ENCODE data around the gene ADAMTS3. TPM values are rescaled to one million over a fixed set of nuclear protein-coding genes. Genes with fewer than 3 reads are reported as not detected.

Gene ADAMTS3
- total and polyA plus RNA-seq, 9 of the 15 experiments (the other 6 are each of a cell fraction or from before 2014, with no cell fraction given): 4.0 to 18.0 (median 12.1) TPM

- Histone ChIP-seq H3K4me1 (replicated peaks in 1 of 2; ENCODE audit: control insufficient read depth in 2 of 2, insufficient read depth in 2 of 2, low read length in 2 of 2) (no peaks in the 10 kb centered on the region), H3K4me2 (ENCODE audit: insufficient read depth, low read length) (no peak overlapping the region), H3K36me3 (ENCODE audit: control insufficient read depth, insufficient read depth, low read length) (peaks cover 59% of the 10 kb centered on the region), H2AFZ (ENCODE audit: low read depth, low read length) (no peak overlapping the region), H3K27ac (ENCODE audit: extremely low read depth, low read depth, low read length) (no peak overlapping the region), H3K79me2 (ENCODE audit: control insufficient read depth, insufficient read depth, low read length) (no peaks in the 10 kb centered on the region), H3K9ac (ENCODE audit: insufficient read depth in 1 of 2, low read depth in 2 of 2, low read length in 2 of 2) (no peak overlapping the region), H3K4me3 (no peak overlapping the region), H3K27me3 (ENCODE audit: control insufficient read depth in 2 of 2, insufficient read depth in 2 of 2, low read length in 2 of 2) (no peaks in the 10 kb centered on the region), H3K9me3 (replicated peaks; ENCODE audit: control insufficient read depth, insufficient read depth, low read depth, low read length) (no peaks in the 10 kb centered on the region), H4K20me1 (replicated peaks; ENCODE audit: control insufficient read depth, insufficient read depth, low read length) (no peaks in the 10 kb centered on the region), H3K9me1 (ENCODE audit: control insufficient read depth, insufficient read depth, low read length) (no peaks in the 10 kb centered on the region)
- POLR2A ChIA-PET: interaction anchor here (0.9 to 1.2 kb wide), 2 partner anchors 9 to 11 kb away, joined by 3 read pairs; no protein-coding TSS in a partner anchor
- no peak for ATAC-seq
- CTCF ChIA-PET (ENCODE audit: low intra/inter-chr PET ratio): no interaction called here
- no peak for TF ChIP-seq RFX1 (IDR thresholded peaks at IDR 0.05)
- no peak for TF ChIP-seq KHSRP (IDR thresholded peaks at IDR 0.05)
- no peak for TF ChIP-seq CHD1 (IDR thresholded peaks at IDR 0.05; ENCODE audit: low read length)
- TF ChIP-seq NFYB (IDR thresholded peaks at IDR 0.05; ENCODE audit: extremely low read depth, insufficient read length): no peak
- no peak for TF ChIP-seq ZNF785 (CRISPR knock-in tag; IDR thresholded peaks at IDR 0.05)
- TF ChIP-seq ADNP (tag; IDR thresholded peaks at IDR 0.05): no peak
- no peak for TF ChIP-seq ZNF24 (IDR thresholded peaks at IDR 0.05)
- TF ChIP-seq LCOR (CRISPR knock-in tag; IDR thresholded peaks at IDR 0.05): no peak
- TF ChIP-seq ZNF121 (CRISPR knock-in tag; conservative IDR thresholded peaks at IDR 0.05): no peak
- TF ChIP-seq YY1 (IDR thresholded peaks at IDR 0.05; ENCODE audit: borderline replicate concordance in 1 of 3, control insufficient read depth in 1 of 3, extremely low read depth in 1 of 3, insufficient read depth in 3 of 3, insufficient read length in 1 of 3, insufficient replicate concordance in 2 of 3, low read depth in 1 of 3, low read length in 2 of 3): no peak
- no peak for TF ChIP-seq SNIP1 (IDR thresholded peaks at IDR 0.05; ENCODE audit: low read depth)
- TF ChIP-seq ELK3 (CRISPR knock-in tag; IDR thresholded peaks at IDR 0.05): no peak
- no peak for TF ChIP-seq ATF1 (CRISPR knock-in tag; IDR thresholded peaks at IDR 0.05)
- TF ChIP-seq ATF1 (tag; IDR thresholded peaks at IDR 0.05): no peak
- in situ Hi-C loops (cut with MboI): loop anchor here (10.0 kb wide), 1 partner anchor 712 kb away; no protein-coding TSS in a partner anchor
- no peak for FAIRE-seq
- no peak for DNase-seq (ENCODE audit: extremely low read depth in 1 of 4, low spot score in 3 of 4)
- no TSS peak for BruUV-seq (replicated peaks)
- intact Hi-C loops (cut with micrococcal nuclease): no loop called here
- 74% methylated on average over 5 of the region's 5 CpGs for WGBS (ENCODE audit: insufficient coverage, low coverage, missing lambda C conversion rate)
Measured at GRCh38 chr4:72313121-72313520, 255.9 kb downstream of the ADAMTS3 start.

Measured in K562 (cell line).